Measurements from ENCODE around the gene SPNS3.

SPNS3 gene

GRCh38 chr17:4427505-4427904 is 6.2 kb upstream of the SPNS3 start:
- no peak for DNase-seq

GRCh38 chr17:4436381-4436780 is 2.6 kb downstream of the SPNS3 start:
- no peak for DNase-seq

GRCh38 chr17:4436846-4437245 is 3.1 kb downstream of the SPNS3 start:
- DNase-seq, result no peak

DNA sequence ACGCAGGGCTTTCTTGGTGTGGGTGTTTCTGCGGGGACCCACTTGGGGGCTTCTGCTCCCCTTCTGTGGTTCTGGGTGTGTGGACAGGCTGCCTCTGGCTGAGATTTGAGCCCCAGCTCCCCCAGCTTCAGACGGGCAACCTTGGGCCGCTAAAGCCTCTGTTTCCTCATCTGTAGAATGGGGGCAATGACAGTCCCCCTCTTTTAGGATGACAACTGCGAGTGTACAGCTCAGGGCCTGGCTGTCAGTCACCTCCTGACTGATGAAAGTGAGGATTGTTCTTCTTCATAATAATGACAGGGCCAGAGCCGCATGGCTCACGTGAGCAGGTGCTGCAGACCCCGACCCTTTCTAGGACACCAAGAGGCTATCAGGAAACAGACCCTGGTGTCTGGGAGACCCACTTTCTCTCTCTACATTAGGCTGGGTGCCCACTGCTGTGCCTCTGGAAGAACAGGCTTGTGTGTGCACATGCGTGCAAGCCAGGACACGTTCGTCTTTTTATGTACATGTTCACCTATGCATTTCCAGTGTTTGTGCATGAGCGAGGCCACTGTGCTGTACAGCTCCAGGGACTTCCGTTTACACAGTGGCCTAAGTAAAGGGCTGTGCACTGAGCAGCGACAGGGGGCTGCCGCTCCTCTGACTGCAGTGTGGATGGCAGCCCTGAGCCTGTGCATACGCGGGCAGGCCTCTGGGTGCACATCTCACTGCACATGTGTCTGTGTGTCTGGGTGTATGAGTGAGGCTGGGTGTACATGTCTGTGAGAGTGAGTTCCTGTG is 4.6 kb downstream of the SPNS3 start:
- DNase-seq, result no peak

GRCh38 chr17:4440021-4440420 is 6.3 kb downstream of the SPNS3 start:
- DNase-seq, result no peak

DNA sequence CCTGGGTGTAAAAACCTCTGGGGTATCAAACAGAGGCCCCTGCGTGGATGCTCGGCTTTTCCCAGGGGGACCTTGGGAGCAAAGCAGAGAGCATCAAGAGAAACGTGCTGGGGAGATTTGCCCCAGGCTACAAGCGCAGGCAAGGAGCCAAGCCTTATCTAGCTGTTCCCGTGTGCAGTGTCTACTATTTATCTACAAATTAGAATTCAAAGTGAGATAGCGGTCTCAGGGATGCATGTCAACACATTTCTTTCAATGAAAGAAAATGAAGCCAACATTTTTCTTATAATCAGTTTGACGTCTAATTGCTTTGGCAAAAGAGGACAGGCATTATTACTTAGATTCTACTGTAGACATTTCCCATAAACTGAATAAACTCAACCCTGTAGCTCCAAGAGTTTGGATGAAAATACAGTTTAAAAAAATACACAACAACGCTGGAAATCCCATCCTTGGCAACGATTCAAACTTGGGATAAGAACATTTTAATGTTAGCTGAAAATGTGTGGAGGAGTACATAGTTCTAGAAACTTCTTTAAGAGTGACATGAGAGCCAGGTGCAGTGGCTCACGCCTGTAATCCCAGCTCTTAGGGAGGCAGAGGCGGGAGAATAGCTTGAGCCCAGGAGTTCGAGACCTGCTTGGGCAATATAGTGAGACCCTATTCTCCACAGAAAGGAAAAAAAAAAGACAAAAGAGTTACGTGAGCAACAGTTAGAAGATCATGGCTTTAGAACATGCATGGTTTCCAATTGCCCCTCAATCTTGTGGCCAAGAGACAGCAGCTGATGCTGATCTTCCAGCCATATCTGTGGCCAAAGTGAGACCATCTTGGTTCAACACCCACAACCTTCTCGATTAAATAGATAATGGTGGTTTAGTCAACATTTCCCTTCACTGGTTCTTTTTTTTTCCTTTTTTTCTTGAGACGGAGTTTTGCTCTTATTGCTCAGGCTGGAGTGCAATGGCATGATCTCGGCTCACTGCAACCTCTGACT is 7.2 kb downstream of the SPNS3 start:
- DNase-seq, result no peak

GRCh38 chr17:4442582-4442981 is 8.8 kb downstream of the SPNS3 start:
- DNase-seq, result no peak

GRCh38 chr17:4443476-4443875 is 9.7 kb downstream of the SPNS3 start:
- no peak for DNase-seq

DNA sequence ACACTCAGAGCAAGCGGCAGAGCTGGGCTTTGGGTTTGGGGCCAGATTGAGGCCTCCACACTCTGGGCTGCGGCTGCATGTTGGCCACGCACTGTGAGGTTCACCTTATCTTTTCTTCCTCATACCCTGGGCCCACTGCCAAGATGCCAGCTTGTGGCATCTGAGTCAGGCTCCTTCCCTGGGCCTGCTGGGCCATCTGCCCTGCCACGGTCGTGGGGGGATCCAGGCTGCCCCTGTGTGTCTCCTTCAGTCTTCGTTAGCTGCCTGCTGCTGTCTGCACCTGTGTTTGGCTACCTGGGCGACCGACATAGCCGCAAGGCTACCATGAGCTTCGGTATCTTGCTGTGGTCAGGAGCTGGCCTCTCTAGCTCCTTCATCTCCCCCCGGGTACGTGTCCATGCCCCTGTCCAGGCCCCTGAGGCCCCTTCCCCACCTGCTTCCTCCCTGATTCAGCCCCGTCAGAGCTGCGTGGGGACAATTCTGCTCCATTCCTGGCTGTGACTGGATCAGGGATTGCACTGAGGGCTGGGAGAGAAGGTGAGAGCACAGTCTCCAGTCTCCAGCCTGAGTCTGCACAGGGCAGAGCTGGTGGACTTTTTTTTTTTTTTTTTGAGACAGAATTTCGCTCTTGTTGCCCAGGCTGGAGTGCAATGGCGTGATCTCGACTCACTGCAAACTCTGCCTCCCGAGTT is 11.2 kb downstream of the SPNS3 start:
- no peak for DNase-seq

DNA sequence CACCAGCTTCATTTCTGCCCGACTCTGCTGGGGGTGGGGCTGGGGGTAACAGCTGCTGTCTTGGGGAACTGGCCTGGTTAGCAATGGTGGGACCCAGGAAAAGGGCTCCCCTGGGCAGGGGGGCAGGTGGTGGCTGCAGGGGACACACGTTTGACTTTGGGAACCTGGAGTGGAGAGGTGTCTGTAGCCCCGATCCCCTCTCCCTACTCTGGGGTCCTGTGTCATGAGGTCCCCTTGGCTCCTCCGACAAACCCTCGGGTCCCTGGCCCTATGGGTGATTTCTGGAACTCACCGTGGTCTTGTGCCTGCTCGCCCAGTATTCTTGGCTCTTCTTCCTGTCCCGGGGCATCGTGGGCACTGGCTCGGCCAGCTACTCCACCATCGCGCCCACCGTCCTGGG is 12.0 kb downstream of the SPNS3 start:
- no peak for DNase-seq

DNA sequence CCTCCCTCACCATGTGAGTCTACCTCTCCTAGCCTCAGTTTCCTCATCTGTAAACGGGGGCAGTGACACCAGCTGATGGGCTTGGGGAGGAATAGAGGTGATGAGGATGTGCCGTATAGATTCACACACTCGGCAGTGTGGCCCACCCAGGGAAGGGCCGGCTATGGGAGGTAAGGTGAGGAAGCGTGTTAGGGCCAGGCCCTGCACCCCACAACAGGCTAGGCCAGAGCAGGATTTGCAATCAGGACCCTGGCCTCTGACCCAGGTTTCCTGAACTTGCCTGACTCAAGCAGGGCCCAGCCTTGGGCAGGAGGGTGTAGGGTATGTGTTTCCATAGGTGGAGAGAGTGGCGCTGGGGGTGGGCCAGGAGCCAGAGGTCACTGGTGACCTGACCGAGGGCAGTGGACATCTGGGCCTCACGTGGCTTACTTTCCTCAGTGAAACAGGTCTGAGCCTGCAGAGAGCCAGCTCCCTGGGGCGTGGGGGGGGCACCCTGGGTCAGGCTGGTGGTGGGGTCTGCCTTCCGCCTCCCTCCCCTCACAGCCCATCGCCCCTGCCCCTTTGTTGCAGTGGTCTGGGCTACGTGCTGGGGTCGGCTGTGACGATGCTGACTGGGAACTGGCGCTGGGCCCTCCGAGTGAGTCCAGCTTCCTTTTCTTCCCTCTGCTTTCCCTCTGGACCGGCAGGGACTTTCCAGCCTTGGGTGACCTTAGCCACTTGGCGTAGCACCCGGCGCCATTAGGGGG is 12.8 kb downstream of the SPNS3 start:
- no peak for DNase-seq

GRCh38 chr17:4448197-4448980 is 14.6 kb downstream of the SPNS3 start:
- DNase-seq, result no peak

- no peak for DNase-seq
Observed at GRCh38 chr17:4449736-4450135, 16.0 kb downstream of the SPNS3 start.

- DNase-seq, result no peak
Observed at GRCh38 chr17:4450710-4451316, 17.1 kb downstream of the SPNS3 start.

- no peak for DNase-seq
Observed at GRCh38 chr17:4453812-4454591, 20.3 kb downstream of the SPNS3 start.

- no peak for DNase-seq
Observed at GRCh38 chr17:4460661-4461060, 26.9 kb downstream of the SPNS3 start.

DNA sequence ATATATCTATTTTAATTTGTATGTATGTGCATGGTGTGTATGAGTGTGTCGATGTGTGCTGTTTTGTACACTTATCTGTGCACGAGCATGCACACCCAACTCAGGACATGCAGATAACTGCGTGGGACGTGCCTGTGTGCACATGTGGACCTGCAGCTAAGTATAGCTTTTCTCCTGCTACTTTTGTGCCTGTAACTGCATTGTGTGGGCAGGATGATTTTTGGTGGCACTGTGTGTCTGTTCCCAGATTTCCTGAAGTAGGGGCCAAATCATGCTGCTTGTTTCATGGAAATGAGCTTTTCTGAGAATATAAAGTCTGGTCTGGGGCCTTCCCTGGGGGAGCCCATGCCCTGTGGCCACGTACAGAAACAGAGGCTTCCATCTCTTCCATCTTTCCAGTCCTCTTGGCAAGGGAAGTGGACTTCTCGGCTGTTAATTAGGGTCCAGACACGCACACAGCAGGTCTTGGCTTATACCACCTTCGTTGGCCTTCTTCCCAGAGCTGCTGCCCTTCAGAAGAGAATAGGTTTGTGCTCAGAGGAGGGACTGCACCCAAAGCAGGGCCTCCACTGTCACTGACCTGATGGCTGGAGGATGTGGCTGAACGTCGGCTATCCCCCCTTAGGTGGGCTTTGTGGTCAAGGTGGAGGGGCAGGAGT is 30.2 kb downstream of the SPNS3 start:
- DNase-seq, result no peak

- DNase-seq, result no peak
Observed at GRCh38 chr17:4465786-4466185, 32.0 kb downstream of the SPNS3 start.

- DNase-seq, result no peak
Observed at GRCh38 chr17:4467287-4467686, 33.5 kb downstream of the SPNS3 start.

GRCh38 chr17:4469552-4469951 is 35.8 kb downstream of the SPNS3 start:
- no peak for DNase-seq

Measured in effector CD8-positive, alpha-beta T cell (primary cell).